GM18951 (cell line): Measurements from ENCODE around the gene SLC9A5.

Experiments
- POLR2A ChIP-seq: IDR thresholded peaks from 4 replicates; pipeline ENCODE4 v1.6.1; 2011; ENCODE audit warnings: mild to moderate bottlenecking; ENCODE audit not compliant: insufficient read length, insufficient read depth; ENCODE audit errors: extremely low read depth
- in situ Hi-C: fragments of 300-500 bp; cut with MboI; formaldehyde crosslinking; loops from one replicate; pipeline ENCODE4 v1.12.0; 2022; ENCODE audit warnings: low sequenced_read_pairs, mixed read lengths, inconsistent platforms; ENCODE audit not compliant: unreplicated experiment

SLC9A5 gene

DNA sequence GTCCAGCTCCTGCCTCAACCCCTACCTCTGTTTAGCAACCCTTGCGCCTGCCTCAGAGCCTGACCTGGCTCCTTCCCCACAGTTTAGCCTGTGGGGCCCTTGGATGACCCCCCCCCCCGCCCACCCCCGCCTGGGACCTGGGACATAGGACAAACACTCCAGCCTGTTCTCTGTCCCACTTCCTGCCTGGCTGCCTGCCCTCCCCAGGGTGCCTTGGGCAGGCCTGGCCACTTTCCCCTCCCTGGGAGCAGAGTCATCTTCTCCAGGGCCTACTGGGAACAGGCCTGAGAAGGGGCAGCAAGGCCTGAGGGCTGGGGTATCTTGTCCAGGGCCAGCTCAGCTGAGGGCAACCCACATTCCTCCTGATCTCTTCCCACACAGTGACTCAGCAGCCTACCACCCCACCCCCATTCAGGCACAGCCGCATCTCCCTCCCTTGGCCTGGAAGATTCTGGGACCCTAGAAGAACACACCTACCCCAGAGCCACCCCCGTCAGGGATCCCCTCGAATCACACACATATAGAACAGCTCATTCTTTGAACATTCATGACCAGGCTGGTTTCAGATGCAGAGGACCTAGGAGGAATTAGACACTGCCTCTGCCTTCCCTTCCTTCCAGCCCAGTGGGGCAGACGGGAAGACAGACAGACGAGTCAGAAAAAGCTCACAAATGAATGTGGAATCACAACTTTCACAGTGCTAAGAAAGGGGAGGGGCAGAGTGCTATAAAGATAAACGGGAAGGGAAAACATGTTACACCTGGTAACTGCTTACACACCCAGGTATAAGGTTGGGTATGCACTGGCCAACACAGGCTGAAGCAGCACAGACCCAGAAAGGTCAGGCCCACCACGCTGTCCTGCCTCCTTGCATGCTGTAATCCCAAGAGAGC is 7.5 kb upstream of the SLC9A5 start:
- in situ Hi-C loops, result no loop called here
- TF ChIP-seq POLR2A, result no peak

DNA sequence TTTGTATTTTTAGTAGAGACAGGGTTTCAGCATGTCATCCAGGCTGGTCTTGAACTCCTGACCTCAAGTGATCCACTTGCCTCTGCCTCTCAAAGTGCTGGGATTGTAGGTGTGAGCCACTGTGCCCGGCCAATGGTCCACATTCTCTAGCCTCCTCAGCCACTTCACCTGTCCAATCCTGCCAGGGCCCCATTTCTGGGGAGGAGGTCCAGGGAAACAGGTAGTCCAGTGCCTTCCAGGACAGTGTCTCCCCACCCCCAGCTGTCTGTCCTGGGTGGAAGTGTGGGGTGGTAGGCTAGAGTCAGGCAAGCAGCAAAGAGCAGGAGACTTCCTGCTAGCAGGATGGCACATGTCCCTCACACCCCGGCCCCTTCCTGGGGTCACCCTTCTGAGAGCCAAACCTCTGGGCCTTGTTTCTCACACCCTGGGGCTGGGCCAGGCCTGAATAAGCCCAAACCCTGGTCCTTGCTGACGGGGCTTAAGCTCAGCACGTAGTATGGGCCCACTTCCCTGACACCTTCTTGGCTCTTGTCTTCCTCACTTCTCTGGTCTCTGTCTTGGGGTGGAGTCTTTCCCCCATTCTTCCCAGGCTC is 6.5 kb upstream of the SLC9A5 start:
- TF ChIP-seq POLR2A, result no peak
- in situ Hi-C loops, result no loop called here

DNA sequence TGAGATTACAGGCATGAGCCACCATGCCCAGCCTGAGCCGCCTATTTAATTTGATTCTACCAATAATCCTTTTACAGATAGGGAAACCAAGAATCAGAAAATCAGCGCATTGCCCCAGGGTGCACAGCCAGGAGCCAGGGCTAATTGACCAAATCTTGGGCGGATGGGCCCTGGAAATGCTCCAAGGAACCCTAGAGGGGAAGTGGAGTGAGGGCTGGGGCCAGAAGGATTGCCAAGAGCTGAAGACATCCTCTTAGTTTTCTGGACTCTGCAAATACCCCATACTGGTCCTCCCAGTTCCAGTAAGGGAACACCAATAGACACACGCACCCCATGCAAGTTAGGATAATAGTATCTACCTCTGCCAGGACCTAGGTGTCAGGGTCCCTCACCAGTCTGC is 5.3 kb upstream of the SLC9A5 start:
- in situ Hi-C loops, result no loop called here
- no peak for TF ChIP-seq POLR2A

DNA sequence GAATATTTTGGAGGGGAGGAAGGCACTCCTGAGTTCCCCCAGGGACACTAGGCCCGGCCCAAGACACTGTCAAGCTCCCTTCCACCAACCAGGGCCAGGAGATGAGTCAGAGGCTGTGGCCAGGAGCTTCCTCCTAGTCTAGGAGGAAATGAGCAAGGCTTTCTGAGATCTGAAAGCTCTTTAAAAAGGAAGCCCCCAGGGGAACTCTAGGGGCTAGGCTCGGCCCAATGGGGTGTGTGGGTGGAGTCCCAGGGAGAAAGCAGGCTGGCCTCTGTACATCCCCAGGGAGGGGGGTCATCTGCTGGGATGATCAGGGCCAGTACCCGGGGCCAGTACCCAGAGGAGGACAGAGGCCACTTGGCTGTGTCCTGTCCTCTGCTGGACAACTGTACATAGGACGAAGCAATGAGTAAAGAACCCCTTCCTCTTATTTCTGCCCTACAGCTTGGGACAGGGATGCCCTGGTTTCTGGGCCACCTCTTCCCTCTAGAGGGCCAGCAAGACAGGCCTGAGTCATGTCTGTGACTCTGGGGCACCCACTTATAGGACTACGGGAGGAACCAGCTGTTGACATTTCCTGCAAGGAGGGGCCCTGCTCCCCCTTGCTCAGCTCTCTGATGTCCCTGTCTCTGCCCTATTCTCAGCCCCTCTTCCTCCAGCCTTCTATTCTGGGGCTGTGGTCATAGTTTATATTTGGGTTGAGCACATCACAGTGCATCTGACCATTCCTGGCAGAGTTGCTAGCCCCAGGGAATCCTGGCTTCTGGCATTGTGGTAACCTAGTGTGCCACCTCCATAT is 4.2 kb upstream of the SLC9A5 start:
- peak; percentile 73 for TF ChIP-seq POLR2A
- in situ Hi-C loops, result no loop called here

DNA sequence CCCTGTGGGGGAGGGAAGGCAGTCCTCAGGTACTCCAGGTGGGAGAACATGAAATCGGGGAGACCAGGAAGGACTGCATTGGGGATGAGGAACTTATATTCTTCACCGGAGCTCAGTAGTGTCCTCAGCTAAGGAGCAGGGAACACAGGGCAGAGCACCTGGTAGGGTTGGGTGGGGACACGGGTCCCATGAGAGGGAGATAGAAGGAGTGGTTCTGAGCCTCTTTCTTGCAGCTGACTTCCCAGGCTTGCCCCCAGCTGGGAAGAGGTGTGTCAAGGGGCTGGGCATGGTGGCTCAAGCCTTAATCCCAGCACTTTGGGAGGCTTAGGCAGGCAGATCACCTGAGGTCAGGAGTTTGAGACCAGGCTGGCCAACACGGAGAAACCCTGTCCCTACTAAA is 3.6 kb upstream of the SLC9A5 start:
- no peak for TF ChIP-seq POLR2A
- in situ Hi-C loops, result no loop called here

DNA sequence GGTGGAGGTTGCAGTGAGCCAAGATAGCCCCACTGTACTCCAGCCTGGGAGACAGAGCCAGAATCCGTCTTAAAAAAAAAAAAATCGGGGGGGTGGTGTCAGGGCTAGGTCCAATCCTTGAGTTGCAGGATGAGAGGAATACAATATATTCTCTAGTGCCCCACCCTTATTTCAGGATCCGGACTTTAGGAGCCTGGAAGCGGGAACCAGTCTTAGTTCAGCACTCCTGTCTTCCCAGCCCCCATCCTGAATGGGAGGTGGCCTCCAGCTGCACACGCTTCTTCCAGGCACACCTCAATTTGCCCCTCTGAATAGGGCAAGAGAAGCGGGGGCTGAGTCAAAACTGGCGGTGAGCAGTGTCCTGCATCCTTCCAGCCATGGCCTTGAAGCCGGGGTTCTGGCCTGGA is 3.1 kb upstream of the SLC9A5 start:
- in situ Hi-C loops, result no loop called here
- TF ChIP-seq POLR2A, result no peak

DNA sequence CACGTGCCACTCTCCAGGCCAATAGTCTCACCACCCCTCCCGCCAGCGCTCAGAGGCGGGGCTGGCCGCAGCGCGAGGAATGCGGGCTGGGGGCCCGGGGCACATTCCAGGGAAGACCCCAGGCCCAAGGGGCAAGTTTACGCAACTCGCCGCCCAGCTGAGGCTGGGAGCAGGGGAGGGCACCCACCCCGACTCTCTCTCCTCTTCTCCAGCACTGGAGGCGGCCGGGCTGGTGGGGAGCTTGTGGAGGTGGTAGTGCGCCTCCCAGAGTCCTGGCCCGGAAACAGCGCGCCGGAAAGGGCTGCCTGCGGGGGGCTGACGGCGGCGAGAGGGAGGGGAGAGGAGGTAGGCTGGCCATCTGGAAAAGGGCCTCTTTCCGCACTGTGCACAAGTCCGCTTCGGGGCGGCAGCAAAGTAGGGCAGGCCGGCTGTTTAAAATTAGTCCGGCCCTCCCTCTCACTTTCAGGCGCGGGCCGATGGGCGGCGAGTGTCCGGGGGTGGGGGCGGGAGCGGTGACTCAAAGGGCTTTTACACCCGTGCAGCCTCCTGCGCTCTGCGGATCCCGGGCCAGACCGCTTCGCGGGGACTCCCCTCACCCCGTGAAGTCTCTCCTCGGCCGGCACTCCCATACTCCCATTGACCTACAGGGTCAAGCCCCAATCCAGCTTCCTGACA is 2.6 kb upstream of the SLC9A5 start:
- in situ Hi-C loops, result no loop called here
- TF ChIP-seq POLR2A, result peak; percentile 60

DNA sequence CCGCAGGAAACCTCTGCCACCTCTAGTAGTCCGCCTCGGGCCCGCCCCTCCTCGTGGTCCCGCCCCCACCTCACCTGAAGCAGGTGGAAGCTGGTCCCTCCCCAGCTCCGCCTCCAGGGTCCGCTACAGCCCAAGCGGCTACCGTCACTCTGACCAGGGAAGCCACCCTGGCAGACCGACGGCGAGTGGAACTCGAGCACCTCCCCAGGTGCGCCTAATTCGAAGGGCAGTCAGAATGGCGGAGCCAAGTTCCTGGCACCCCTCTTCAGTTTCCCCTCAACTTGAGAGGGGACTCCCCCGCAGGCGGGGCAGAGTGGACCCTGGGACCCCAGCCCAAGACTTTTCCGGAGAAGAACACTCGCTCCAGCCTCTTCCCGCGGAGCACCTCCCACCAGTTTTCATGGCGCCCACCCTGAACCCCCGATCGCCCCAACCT is 2.0 kb upstream of the SLC9A5 start:
- in situ Hi-C loops, result no loop called here
- no peak for TF ChIP-seq POLR2A

DNA sequence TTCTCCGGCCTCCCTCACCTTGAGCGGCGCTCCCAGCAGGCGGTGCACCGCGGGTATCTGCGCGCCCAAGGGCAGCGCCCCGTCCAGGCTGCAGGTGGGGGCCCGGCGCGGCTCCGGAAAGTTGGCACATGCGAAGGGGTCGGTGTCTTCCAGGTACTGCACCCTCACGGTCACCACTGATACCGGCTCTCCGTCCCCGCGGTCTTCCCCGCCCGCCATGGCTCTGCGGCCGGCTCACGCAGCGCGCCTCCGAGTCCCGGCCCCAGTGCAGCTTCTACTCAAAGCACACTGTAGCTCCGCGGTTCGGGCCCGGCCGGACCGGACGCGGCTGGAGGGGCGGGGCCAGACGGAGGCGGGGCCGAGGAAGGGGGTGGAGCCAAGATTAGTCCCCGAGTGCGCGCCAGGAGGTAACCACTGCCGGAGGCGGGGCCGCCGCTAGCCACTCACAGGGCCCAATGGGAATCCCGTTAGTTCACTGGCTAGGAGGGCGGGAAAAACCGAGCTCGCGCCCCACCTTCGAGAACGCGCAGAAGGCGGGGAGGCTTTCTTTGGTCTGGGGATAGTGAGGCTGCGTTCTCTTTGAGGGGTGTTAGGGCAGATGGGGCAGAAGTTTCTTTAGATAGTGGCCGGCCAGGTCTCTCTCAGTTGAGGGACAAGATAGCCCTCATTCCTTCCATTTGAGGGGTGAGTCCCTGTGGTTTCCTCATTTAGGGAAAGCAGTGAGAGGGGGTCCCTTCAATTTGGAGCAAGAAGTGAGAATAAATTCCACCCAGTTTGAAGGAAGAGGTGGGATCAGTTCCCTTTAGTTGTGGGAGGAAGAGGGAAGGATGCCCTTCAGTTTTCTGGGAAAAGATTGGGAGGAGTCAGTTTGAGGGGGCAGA is 1.3 kb upstream of the SLC9A5 start, which contains the start of gene FHOD1:
TSS of gene FHOD1 (minus strand) at position 290 of the 881 bp plus-strand sequence. CDS start at position 219, 71 bp downstream.
- TF ChIP-seq POLR2A, result peak; percentile 88
- in situ Hi-C loops, result no loop called here

DNA sequence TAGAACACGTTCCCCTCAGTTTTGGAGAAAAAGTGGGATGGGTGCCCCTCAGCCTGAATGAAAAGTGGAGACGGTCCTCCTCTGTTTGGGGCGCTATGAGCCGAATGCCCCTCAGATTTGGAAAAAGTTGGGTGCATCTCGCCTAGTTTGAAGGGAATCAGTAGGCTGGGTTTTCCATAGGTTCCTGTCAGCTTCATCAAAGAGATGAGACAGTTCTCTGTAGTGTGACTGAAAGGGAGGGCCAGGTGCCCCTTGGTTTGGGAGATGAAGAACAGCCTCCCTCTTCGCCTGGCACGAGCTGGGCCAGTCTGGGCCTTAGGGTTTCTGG is 742 bp upstream of the SLC9A5 start:
- in situ Hi-C loops, result no loop called here
- no peak for TF ChIP-seq POLR2A

DNA sequence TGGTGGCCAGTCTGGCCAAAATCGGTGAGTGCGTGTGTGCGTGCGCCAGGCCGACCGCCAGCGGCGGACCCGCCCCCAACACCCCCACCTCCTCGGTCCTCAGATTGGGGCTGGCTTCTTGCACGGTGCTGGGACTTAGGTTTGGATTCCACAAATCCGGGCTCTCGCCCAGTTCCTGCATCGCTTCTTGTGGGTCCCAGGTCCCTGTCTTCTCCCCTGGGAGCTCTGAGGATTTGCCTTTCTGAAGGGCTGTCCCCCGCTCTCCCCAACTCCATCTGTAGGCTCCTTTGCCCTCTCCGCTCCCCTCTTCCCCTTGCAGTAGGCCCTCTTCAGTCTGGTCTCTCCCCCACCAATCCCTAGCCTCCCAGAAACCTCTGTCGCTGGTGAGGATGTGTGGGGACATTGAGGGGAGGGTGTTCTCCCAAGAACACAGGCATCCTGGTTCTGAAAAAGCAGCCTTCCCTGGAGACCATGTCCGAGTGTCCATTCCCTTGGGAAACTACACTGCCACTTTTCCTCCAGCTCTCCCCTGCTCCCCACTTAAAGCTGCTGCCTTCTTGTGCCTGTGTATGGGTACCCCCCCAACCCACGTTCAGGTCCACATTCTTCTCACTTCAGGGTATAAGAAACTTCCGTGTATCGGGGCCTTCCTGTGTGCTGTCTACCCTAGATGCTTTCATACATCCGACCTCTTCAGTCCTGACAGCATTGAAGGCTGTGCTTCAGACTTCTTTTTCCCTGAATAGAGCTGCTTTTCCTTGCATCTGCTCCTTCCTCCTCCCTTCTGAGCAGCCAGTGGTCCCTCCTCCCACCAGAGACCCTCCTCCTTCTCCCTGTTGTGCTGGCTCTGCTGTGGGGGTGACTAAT is 632 bp downstream of the SLC9A5 start:
- in situ Hi-C loops, result no loop called here

More for the DNA sequence above, 632 bp downstream of the SLC9A5 start:
- TF ChIP-seq POLR2A, result no peak
